Osteoblast (primary cell): ENCODE data around the gene EVA1A. TPM values are rescaled to one million over a fixed set of nuclear protein-coding genes. Genes with fewer than 3 reads are reported as not detected.
A peak's percentile ranks its signal among the peaks of the same experiment; 100 is the strongest.

Source experiments
- DNase-seq: peaks from one replicate; pipeline ENCODE4 v3.0.0; 2011; ENCODE audit warnings: low spot score, mixed read lengths; ENCODE audit not compliant: insufficient read length; ENCODE audit errors: missing footprints
- H2AFZ ChIP-seq: 2 replicates; pipeline ENCODE4 v1.6.0; 2011; ENCODE audit warnings: mild to moderate bottlenecking, low read length
- H3K27ac ChIP-seq: 2 replicates; pipeline ENCODE4 v1.5.1; 2011; ENCODE audit warnings: mild to moderate bottlenecking, low read depth, low read length, moderate library complexity
- H3K27me3 ChIP-seq: 2 replicates; pipeline ENCODE4 v1.6.0; 2012; ENCODE audit warnings: mild to moderate bottlenecking, control low read depth, inconsistent platforms, low read length, moderate library complexity; ENCODE audit not compliant: insufficient read depth
- H3K36me3 ChIP-seq: 2 replicates; pipeline ENCODE4 v1.5.1; 2011; ENCODE audit warnings: mild to moderate bottlenecking, low read length, control low read depth, moderate library complexity; ENCODE audit not compliant: insufficient read depth
- H3K4me1 ChIP-seq: 2 replicates; pipeline ENCODE4 v1.5.1; 2011; ENCODE audit warnings: mild to moderate bottlenecking, low read length, control low read depth, moderate library complexity; ENCODE audit not compliant: insufficient read depth
- H3K4me2 ChIP-seq: 2 replicates; pipeline ENCODE4 v1.6.0; 2011; ENCODE audit warnings: mild to moderate bottlenecking, low read length; ENCODE audit not compliant: insufficient read depth
- H3K4me3 ChIP-seq: fragments of 200-600 bp; sonication (generic); 3 replicates; pipeline ENCODE4 v1.5.1; 2012; ENCODE audit warnings: mild to moderate bottlenecking, low read length, inconsistent platforms; ENCODE audit not compliant: insufficient read depth
- H3K79me2 ChIP-seq: 2 replicates; pipeline ENCODE4 v1.6.0; 2012; ENCODE audit warnings: mild to moderate bottlenecking, low read length, control low read depth, inconsistent platforms; ENCODE audit not compliant: insufficient read depth
- H3K9me3 ChIP-seq: 2 replicates; pipeline ENCODE4 v1.5.1; 2011; ENCODE audit warnings: low read depth, low read length, control low read depth
- H4K20me1 ChIP-seq: 2 replicates; pipeline ENCODE4 v1.6.0; 2012; ENCODE audit warnings: mild to moderate bottlenecking, low read length, control low read depth; ENCODE audit not compliant: insufficient read depth
- CTCF ChIP-seq: IDR thresholded peaks from 2 replicates; pipeline ENCODE4 v1.5.1; 2011; ENCODE audit warnings: mild to moderate bottlenecking, low read depth, low read length, moderate library complexity; ENCODE audit errors: extremely low read depth
- total RNA-seq: library from RNA; depleted of rRNA; stranded (reverse); fragments of >200 nt; gene quantifications from 2 replicates; pipeline ENCODE4 v1.2.3, GENCODE V29; 2012

The EVA1A gene
- total RNA-seq, 1 donor = 70.9 TPM

- Histone ChIP-seq H3K4me2 (peak overlapping the region; percentile 43), H2AFZ (peak overlapping the region; percentile 6), H3K36me3 (no peaks in the 10 kb centered on the region), H4K20me1 (no peaks in the 10 kb centered on the region), H3K9me3 (no peaks in the 10 kb centered on the region), H3K4me1 (peaks cover 23% of the 10 kb centered on the region), H3K27me3 (no peaks in the 10 kb centered on the region), H3K79me2 (no peaks in the 10 kb centered on the region), H3K27ac (peak overlapping the region; percentile 91), H3K4me3 (no peak overlapping the region)
- DNase-seq = peak; percentile 74
- TF ChIP-seq CTCF = no peak
Measured at GRCh38 chr2:75570948-75571729, 10.4 kb upstream of the EVA1A start.

- no peaks in the 10 kb centered on the region for H3K36me3 ChIP-seq
- H3K27me3 ChIP-seq = no peaks in the 10 kb centered on the region
- DNase-seq = no peak
- H3K27ac ChIP-seq = peak overlapping the region; percentile 91
- peaks cover 23% of the 10 kb centered on the region for H3K4me1 ChIP-seq
- TF ChIP-seq CTCF = no peak
- peak overlapping the region; percentile 43 for H3K4me2 ChIP-seq
- H3K9me3 ChIP-seq = no peaks in the 10 kb centered on the region
- H3K4me3 ChIP-seq = no peak overlapping the region
- H4K20me1 ChIP-seq = no peaks in the 10 kb centered on the region
- no peaks in the 10 kb centered on the region for H3K79me2 ChIP-seq
- no peak overlapping the region for H2AFZ ChIP-seq
Measured at GRCh38 chr2:75570024-75570947, 9.5 kb upstream of the EVA1A start.

GRCh38 chr2:75569546-75569945 lies 8.8 kb upstream of the EVA1A start:
- Histone ChIP-seq H3K27me3 (no peaks in the 10 kb centered on the region), H3K4me3 (no peak overlapping the region), H3K9me3 (no peaks in the 10 kb centered on the region), H3K4me1 (peaks cover 23% of the 10 kb centered on the region), H3K36me3 (no peaks in the 10 kb centered on the region), H3K27ac (no peak overlapping the region), H2AFZ (no peak overlapping the region), H3K4me2 (no peak overlapping the region), H4K20me1 (no peaks in the 10 kb centered on the region), H3K79me2 (no peaks in the 10 kb centered on the region)
- no peak for DNase-seq
- no peak for TF ChIP-seq CTCF

- peaks cover 23% of the 10 kb centered on the region for H3K4me1 ChIP-seq
- H2AFZ ChIP-seq = no peak overlapping the region
- no peaks in the 10 kb centered on the region for H3K27me3 ChIP-seq
- no peak for DNase-seq
- no peaks in the 10 kb centered on the region for H3K9me3 ChIP-seq
- no peak overlapping the region for H3K4me3 ChIP-seq
- no peak for TF ChIP-seq CTCF
- no peak overlapping the region for H3K27ac ChIP-seq
- no peaks in the 10 kb centered on the region for H4K20me1 ChIP-seq
- no peaks in the 10 kb centered on the region for H3K79me2 ChIP-seq
- H3K36me3 ChIP-seq = no peaks in the 10 kb centered on the region
- H3K4me2 ChIP-seq = no peak overlapping the region
Measured at GRCh38 chr2:75568174-75568573, 7.4 kb upstream of the EVA1A start.
